SK-N-SH (cell line): Measurements from ENCODE around the gene CCDC178. TPM values are rescaled to one million over a fixed set of nuclear protein-coding genes. Genes with fewer than 3 reads are reported as not detected.

Experiments used
- CTCF ChIA-PET: fragments of 300-600, 350-600 bp; formaldehyde crosslinking; extraction: SDS; loops from one replicate; lab custom pipeline; 2021; lab: Yijun Ruan, JAX
- POLR2A ChIA-PET: fragments of 350-600 bp; sonication (Branson Sonifier 250); formaldehyde crosslinking; extraction: SDS; loops from one replicate; lab custom pipeline; 2020; ENCODE audit warnings: antibody characterized with exemption, inconsistent platforms; lab: Yijun Ruan, JAX
- DNase-seq: peaks from one replicate; pipeline ENCODE4 v3.0.0; 2012
- H2AFZ ChIP-seq: fragments of 200-600 bp; sonication (generic); 2 replicates; pipeline ENCODE4 v1.8.1; 2016; ENCODE audit warnings: antibody characterized with exemption, mild to moderate bottlenecking, low read depth
- H3F3A ChIP-seq: fragments of 200-600 bp; sonication (generic); replicated peaks from 2 replicates; pipeline ENCODE3; 2016; ENCODE audit warnings: antibody characterized with exemption, mild to moderate bottlenecking; ENCODE audit not compliant: insufficient read depth
- H3K27ac ChIP-seq, 2 experiments: fragments of 200-500 bp in 1 of 2; fragments of 200-600 bp in 1 of 2; sonication (Bioruptor generic) in 1 of 2; sonication (generic), shearing (Covaris generic) in 1 of 2; 2 replicates each; pipeline versions ENCODE4 v1.5.1 to v1.6.1; 2014 to 2016; ENCODE audit warnings: low read depth in 2 of 2, inconsistent platforms in 1 of 2, low read length in 1 of 2, mild to moderate bottlenecking in 1 of 2, mixed read lengths in 1 of 2
- H3K27me3 ChIP-seq: fragments of 200-600 bp; sonication (generic), shearing (Covaris generic); 2 replicates; pipeline ENCODE4 v1.6.1; 2016; ENCODE audit warnings: mixed run types; ENCODE audit not compliant: insufficient read depth
- H3K36me3 ChIP-seq, 2 experiments: fragments of 200-500 bp in 1 of 2; fragments of 200-600 bp in 1 of 2; sonication (Bioruptor generic) in 1 of 2; sonication (generic) in 1 of 2; replicated peaks in 1 of 2; 2 replicates each; pipeline versions ENCODE3 to v1.5.1; 2014 to 2016; ENCODE audit warnings: low read length in 1 of 2, mild to moderate bottlenecking in 1 of 2; ENCODE audit not compliant: insufficient read depth in 2 of 2, control insufficient read depth in 1 of 2
- H3K4me1 ChIP-seq, 2 experiments: fragments of 200-500 bp in 1 of 2; fragments of 200-600 bp in 1 of 2; sonication (Bioruptor generic) in 1 of 2; sonication (generic), shearing (Covaris generic) in 1 of 2; 2 replicates each; pipeline versions ENCODE4 v1.5.1 to v1.6.1; 2014 to 2016; ENCODE audit warnings: low read depth in 1 of 2, low read length in 1 of 2, mixed run types in 1 of 2; ENCODE audit not compliant: insufficient read depth in 2 of 2, control insufficient read depth in 1 of 2
- H3K4me2 ChIP-seq: fragments of 200-600 bp; sonication (generic), shearing (Covaris generic); 2 replicates; pipeline ENCODE4 v1.6.1; 2017; ENCODE audit warnings: mixed run types
- H3K4me3 ChIP-seq, 2 experiments: fragments of 200-500 bp in 1 of 2; fragments of 200-600 bp in 1 of 2; sonication (Bioruptor generic) in 1 of 2; sonication (generic), shearing (Covaris generic) in 1 of 2; 2 replicates each; pipeline versions ENCODE4 v1.5.1 to v1.8.1; 2014 to 2016; ENCODE audit warnings: low read depth in 2 of 2, inconsistent platforms in 1 of 2, low read length in 1 of 2, mild to moderate bottlenecking in 1 of 2, mixed read lengths in 1 of 2, moderate library complexity in 1 of 2
- H3K79me2 ChIP-seq: fragments of 200-600 bp; sonication (generic); 2 replicates; pipeline ENCODE4 v1.8.1; 2017; ENCODE audit warnings: mild to moderate bottlenecking; ENCODE audit not compliant: insufficient read depth
- H3K9ac ChIP-seq: fragments of 200-600 bp; sonication (generic); 2 replicates; pipeline ENCODE4 v1.6.1; 2017; ENCODE audit warnings: mixed run types
- H3K9me2 ChIP-seq: fragments of 200-600 bp; sonication (generic); 2 replicates; pipeline ENCODE4 v1.6.1; 2017; ENCODE audit warnings: mixed run types
- H3K9me3 ChIP-seq: fragments of 200-600 bp; sonication (generic); 2 replicates; pipeline ENCODE4 v1.6.1; 2017; ENCODE audit warnings: mixed run types, mild to moderate bottlenecking, moderate library complexity
- H4K20me1 ChIP-seq: fragments of 200-600 bp; sonication (generic); 2 replicates; pipeline ENCODE4 v1.6.1; 2017; ENCODE audit warnings: mild to moderate bottlenecking, mixed run types; ENCODE audit not compliant: insufficient read depth
- EP300 ChIP-seq, 2 experiments: IDR thresholded peaks; 2 replicates each; pipeline versions ENCODE4 v1.4.0 to v1.6.1; 2012; ENCODE audit warnings: borderline replicate concordance in 1 of 2, low read depth in 1 of 2, low read length in 1 of 2
- GATA2 ChIP-seq: sonication (generic); formaldehyde crosslinking; IDR thresholded peaks from 2 replicates; pipeline ENCODE4 v1.5.0; 2020; ENCODE audit warnings: mild to moderate bottlenecking, missing genetic modification reagents
- JUND ChIP-seq: IDR thresholded peaks from 2 replicates; pipeline ENCODE4 v1.4.0; 2012
- MEF2A ChIP-seq: IDR thresholded peaks from 2 replicates; pipeline ENCODE4 v1.4.0; 2012; ENCODE audit warnings: low read depth, borderline replicate concordance
- NFIC ChIP-seq: IDR thresholded peaks from 2 replicates; pipeline ENCODE4 v1.4.0; 2012; ENCODE audit warnings: borderline replicate concordance
- NRF1 ChIP-seq: IDR thresholded peaks from 2 replicates; pipeline ENCODE4 v1.6.1; 2012; ENCODE audit warnings: low read depth, mild to moderate bottlenecking, low read length
- POLR2AphosphoS5 ChIP-seq: IDR thresholded peaks from 2 replicates; pipeline ENCODE4 v1.6.1; 2012; ENCODE audit warnings: low read depth, low read length
- RCOR1 ChIP-seq: fragments of 150-350 bp; IDR thresholded peaks from 2 replicates; pipeline ENCODE4 v1.6.1; 2017; ENCODE audit warnings: antibody characterized with exemption, low read length
- REST ChIP-seq: IDR thresholded peaks from 2 replicates; pipeline ENCODE4 v1.6.1; 2012; ENCODE audit warnings: mild to moderate bottlenecking, low read depth, low read length, moderate library complexity
- RXRA ChIP-seq: IDR thresholded peaks from 2 replicates; pipeline ENCODE4 v1.4.0; 2012; ENCODE audit warnings: low read depth, mild to moderate bottlenecking, borderline replicate concordance
- SMC3 ChIP-seq: IDR thresholded peaks from 2 replicates; pipeline ENCODE4 v1.6.1; 2012; ENCODE audit warnings: low read depth, low read length, improper control_type of control experiment
- TAF1 ChIP-seq: IDR thresholded peaks from 2 replicates; pipeline ENCODE4 v1.6.1; 2012; ENCODE audit warnings: low read depth, mild to moderate bottlenecking, low read length, moderate library complexity, borderline replicate concordance
- ZBTB33 ChIP-seq: IDR thresholded peaks from 2 replicates; pipeline ENCODE4 v1.4.0; 2012; ENCODE audit warnings: low read depth, borderline replicate concordance
- WGBS: methylation state at CpG from one replicate; pipeline ENCODE4 v1.1.6; 2017; ENCODE audit warnings: low lambda C conversion rate; 5-methylcytosine and 5-hydroxymethylcytosine counted together
- polyA plus RNA-seq, 3 experiments: library from polyadenylated mRNA; depleted of rRNA; stranded (reverse); fragments of >200 nt; gene quantifications; 2 replicates each; pipeline ENCODE4 v1.2.3, GENCODE V29; 2012

Gene CCDC178
- polyA plus RNA-seq, 1 of the 3 experiments (the other 2 are of a cell fraction): not detected

DNA sequence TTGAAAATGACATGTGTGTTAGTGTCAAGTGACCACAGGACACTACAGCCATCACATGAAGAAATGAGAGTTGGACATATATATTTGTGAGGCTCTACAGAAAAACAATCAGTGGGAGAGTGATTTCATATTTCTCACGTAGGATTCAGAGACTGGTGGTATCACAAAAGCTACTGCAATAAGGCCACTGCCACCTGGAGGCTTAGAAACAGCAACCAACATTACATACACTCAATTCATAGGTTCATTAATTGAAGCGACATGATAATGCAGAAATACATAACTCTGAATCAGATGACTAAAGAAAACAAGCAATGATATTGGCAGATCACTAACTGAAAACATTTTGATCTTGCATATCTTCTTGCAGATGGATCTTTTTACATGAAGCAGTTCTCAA, 419.6 kb downstream of the CCDC178 start:
- Histone ChIP-seq H3K4me3 (no peak overlapping the region), H3F3A (no peaks in the 10 kb centered on the region), H4K20me1 (no peaks in the 10 kb centered on the region), H3K36me3 (no peaks in the 10 kb centered on the region)
- DNase-seq: no peak
- CTCF ChIA-PET: no interaction called here
- TF ChIP-seq JUND (no peak), EP300 (IDR thresholded peaks at IDR 0.05; ENCODE audit: borderline replicate concordance in 1 of 2, low read depth in 1 of 2, low read length in 1 of 2) (no peak), REST (no peak), ZBTB33 (no peak), RXRA (no peak), NFIC (no peak), RCOR1 (no peak), NRF1 (no peak), POLR2AphosphoS5 (no peak), SMC3 (no peak), GATA2 (CRISPR knock-in tag) (no peak), TAF1 (no peak), MEF2A (no peak)
- TF ChIP-seq, all 33 proteins: peak for 0
- Histone ChIP-seq H3K9ac (no peak overlapping the region), H3K4me1 (no peaks in the 10 kb centered on the region), H3K4me2 (no peak overlapping the region), H3K27me3 (no peaks in the 10 kb centered on the region), H3K9me2 (no peaks in the 10 kb centered on the region), H3K27ac (no peak overlapping the region), H2AFZ (no peak overlapping the region), H3K9me3 (no peaks in the 10 kb centered on the region), H3K79me2 (no peaks in the 10 kb centered on the region)
- POLR2A ChIA-PET: no interaction called here
- WGBS: 17% methylated on average over 2 of the region's 2 CpGs
